Thymus (tissue), 11 donors: Measurements from ENCODE around the gene PDIA4. TPM values are rescaled to one million over a fixed set of nuclear protein-coding genes. Genes with fewer than 3 reads are reported as not detected.
"Not testable (repeated sequence)": the region's sequence is repeated elsewhere in the genome, so short reads cannot be mapped to it uniquely, and the experiment has no call there.

Source experiments
- DNase-seq, 9 donors: peaks; one replicate each; pipeline ENCODE4 v3.0.0-alpha.2; 2013; ENCODE audit warnings: low spot score in 9 of 9, low read depth in 6 of 9, missing footprints in 1 of 9
- H3K27ac ChIP-seq, 2 donors: one replicate each; pipeline ENCODE4 v1.5.1; 2013; ENCODE audit warnings: control low read depth in 1 of 2, low read depth in 1 of 2, low read length in 1 of 2, mild to moderate bottlenecking in 1 of 2, moderate library complexity in 1 of 2
- H3K27me3 ChIP-seq, 2 donors: one replicate each; pipeline ENCODE4 v1.5.1; 2013; ENCODE audit warnings: low read length in 1 of 2; ENCODE audit not compliant: control insufficient read depth in 2 of 2, insufficient read depth in 1 of 2
- H3K36me3 ChIP-seq, 2 donors: one replicate each; pipeline ENCODE4 v1.5.1; 2013; ENCODE audit warnings: low read length in 1 of 2, mild to moderate bottlenecking in 1 of 2, moderate library complexity in 1 of 2; ENCODE audit not compliant: control insufficient read depth in 2 of 2, insufficient read depth in 2 of 2
- H3K4me1 ChIP-seq, 2 donors: one replicate each; pipeline ENCODE4 v1.5.1; 2013; ENCODE audit warnings: low read length in 2 of 2; ENCODE audit not compliant: control insufficient read depth in 2 of 2, insufficient read depth in 2 of 2
- H3K4me3 ChIP-seq, 2 donors: one replicate each; pipeline ENCODE4 v1.5.1; 2013; ENCODE audit warnings: low read length in 2 of 2, control low read depth in 1 of 2, mild to moderate bottlenecking in 1 of 2
- H3K9me3 ChIP-seq, 2 donors: one replicate each; pipeline ENCODE4 v1.5.1; 2013; ENCODE audit warnings: low read length in 1 of 2, mild to moderate bottlenecking in 1 of 2; ENCODE audit not compliant: control insufficient read depth in 2 of 2, insufficient read depth in 1 of 2
- WGBS: extraction: QIAGEN DNeasy Blood & Tissue Kit; methylation state at CpG from one replicate; pipeline ENCODE4 v1.1.7; 2013; 5-methylcytosine and 5-hydroxymethylcytosine counted together
- polyA plus RNA-seq: library from polyadenylated mRNA; stranded (reverse); fragments of 200-250 nt; gene quantifications from one replicate; pipeline ENCODE4 v1.2.3, GENCODE V29; 2013
- total RNA-seq: library from RNA; stranded (reverse); fragments of 120-200 nt; gene quantifications from one replicate; pipeline ENCODE4 v1.2.4, GENCODE V29; 2013
- donor health status: healthy.

Gene PDIA4
- total and polyA plus RNA-seq, 2 donors, result 53.3 to 93.1 TPM

- no peak for DNase-seq
- WGBS, result 98% methylated on average over 2 of the region's 2 CpGs
- Histone ChIP-seq H3K27ac (no peak overlapping the region), H3K4me1 (no peaks in the 10 kb centered on the region), H3K27me3 (no peaks in the 10 kb centered on the region), H3K4me3 (no peak overlapping the region), H3K36me3 (no peaks in the 10 kb centered on the region), H3K9me3 (no peaks in the 10 kb centered on the region)
Observed at GRCh38 chr7:149046416-149046815, 18.1 kb upstream of the PDIA4 start.

DNA sequence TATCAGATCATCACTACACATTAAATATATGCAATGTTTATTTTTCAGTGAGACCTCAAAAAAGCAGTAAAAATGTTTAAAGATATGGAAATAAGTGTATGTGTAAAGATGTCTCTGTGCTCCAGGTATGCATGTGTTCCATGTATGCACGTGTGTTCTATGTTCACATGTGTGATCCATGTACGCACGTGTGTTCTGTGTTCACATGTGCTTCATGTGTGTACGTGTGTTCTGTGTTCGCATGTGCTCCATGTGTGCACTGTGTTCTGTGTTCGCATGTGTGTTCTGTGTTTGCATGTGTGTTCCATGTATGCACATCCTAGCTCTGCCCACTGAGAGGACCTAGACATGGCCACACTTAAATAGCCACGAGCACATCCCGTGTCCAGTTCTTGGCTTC is 15.6 kb upstream of the PDIA4 start:
- no peaks in the 10 kb centered on the region for H3K27me3 ChIP-seq
- no peaks in the 10 kb centered on the region for H3K4me1 ChIP-seq
- H3K4me3 ChIP-seq, result no peak overlapping the region
- no peaks in the 10 kb centered on the region for H3K9me3 ChIP-seq
- 98% methylated on average over 8 of the region's 8 CpGs for WGBS
- no peak overlapping the region for H3K27ac ChIP-seq
- no peak for DNase-seq
- H3K36me3 ChIP-seq, result no peaks in the 10 kb centered on the region

GRCh38 chr7:149041350-149041749 is 13.0 kb upstream of the PDIA4 start:
- WGBS, result 95% methylated on average over 5 of the region's 5 CpGs
- no peaks in the 10 kb centered on the region for H3K36me3 ChIP-seq
- peaks cover 0 to 11% of the 10 kb centered on the region in 2 donors for H3K9me3 ChIP-seq
- DNase-seq, result no peak
- no peaks in the 10 kb centered on the region for H3K27me3 ChIP-seq
- H3K27ac ChIP-seq, result no peak overlapping the region
- no peak overlapping the region for H3K4me3 ChIP-seq
- H3K4me1 ChIP-seq, result no peaks in the 10 kb centered on the region

DNA sequence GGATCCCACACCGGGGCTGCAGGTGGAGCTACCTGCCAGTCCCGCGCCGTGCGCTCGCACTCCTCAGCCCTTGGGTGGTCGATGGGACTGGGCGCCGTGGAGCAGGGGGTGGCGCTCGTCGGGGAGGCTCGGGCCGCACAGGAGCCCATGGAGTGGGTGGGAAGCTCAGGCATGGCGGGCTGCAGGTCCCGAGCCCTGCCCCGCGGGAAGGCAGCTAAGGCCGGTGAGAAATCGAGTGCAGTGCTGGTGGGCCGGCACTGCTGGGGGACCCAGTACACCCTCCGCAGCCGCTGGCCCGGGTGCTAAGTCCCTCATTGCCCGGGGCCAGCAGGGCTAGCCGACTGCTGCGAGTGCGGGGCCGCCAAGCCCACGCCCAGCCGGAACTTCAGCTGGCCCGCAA is 10.3 kb upstream of the PDIA4 start:
- WGBS, result 93% methylated on average over 31 of the region's 32 CpGs
- not testable (repeated sequence) for DNase-seq, H3K4me1 ChIP-seq

GRCh38 chr7:149036676-149037075 is 8.4 kb upstream of the PDIA4 start:
- Histone ChIP-seq H3K27ac (no peak overlapping the region), H3K36me3 (no peaks in the 10 kb centered on the region), H3K4me3 (no peak overlapping the region), H3K27me3 (no peaks in the 10 kb centered on the region), H3K9me3 (peaks cover 0 to 14% of the 10 kb centered on the region in 2 donors), H3K4me1 (no peaks in the 10 kb centered on the region)
- WGBS, result 97% methylated on average over 1 of the region's 1 CpG
- DNase-seq, result no peak

More for the DNA sequence above, 10.3 kb upstream of the PDIA4 start:
- H3K27me3 ChIP-seq, H3K36me3 ChIP-seq, H3K27ac ChIP-seq, H3K4me3 ChIP-seq: not testable (repeated sequence)
- peaks cover 0 to 14% of the 10 kb centered on the region in 2 donors for H3K9me3 ChIP-seq

- 97% methylated on average over 3 of the region's 3 CpGs for WGBS
- Histone ChIP-seq H3K4me1 (peaks cover 5 to 19% of the 10 kb centered on the region in 2 donors), H3K9me3 (peaks cover 0 to 4% of the 10 kb centered on the region in 2 donors), H3K27me3 (no peaks in the 10 kb centered on the region), H3K4me3 (no peak overlapping the region), H3K27ac (no peak overlapping the region), H3K36me3 (no peaks in the 10 kb centered on the region)
- no peak for DNase-seq
Observed at GRCh38 chr7:149031353-149031910, 3.1 kb upstream of the PDIA4 start.

- not testable (repeated sequence) for H3K4me3 ChIP-seq, H3K9me3 ChIP-seq, H3K27ac ChIP-seq, H3K27me3 ChIP-seq, DNase-seq, H3K36me3 ChIP-seq
- WGBS, result 93% methylated on average over 9 of the region's 9 CpGs
- peaks cover 8 to 27% of the 10 kb centered on the region in 2 donors for H3K4me1 ChIP-seq
Observed at GRCh38 chr7:149030439-149030838, 2.1 kb upstream of the PDIA4 start.

GRCh38 chr7:149027611-149028345 is 527 bp downstream of the PDIA4 start:
- peak overlapping the region; percentile 76 to 85 for H3K4me3 ChIP-seq
- no peaks in the 10 kb centered on the region for H3K9me3 ChIP-seq
- H3K27me3 ChIP-seq, result no peaks in the 10 kb centered on the region
- peaks cover 0 to 17% of the 10 kb centered on the region in 2 donors for H3K36me3 ChIP-seq
- peak overlapping the region; percentile 87 for H3K27ac ChIP-seq
- H3K4me1 ChIP-seq, result peaks cover 8 to 33% of the 10 kb centered on the region in 2 donors
- peak in 2 of 9 donors; percentile 7 to 32 for DNase-seq
- WGBS, result 2% methylated on average over 43 of the region's 43 CpGs

DNA sequence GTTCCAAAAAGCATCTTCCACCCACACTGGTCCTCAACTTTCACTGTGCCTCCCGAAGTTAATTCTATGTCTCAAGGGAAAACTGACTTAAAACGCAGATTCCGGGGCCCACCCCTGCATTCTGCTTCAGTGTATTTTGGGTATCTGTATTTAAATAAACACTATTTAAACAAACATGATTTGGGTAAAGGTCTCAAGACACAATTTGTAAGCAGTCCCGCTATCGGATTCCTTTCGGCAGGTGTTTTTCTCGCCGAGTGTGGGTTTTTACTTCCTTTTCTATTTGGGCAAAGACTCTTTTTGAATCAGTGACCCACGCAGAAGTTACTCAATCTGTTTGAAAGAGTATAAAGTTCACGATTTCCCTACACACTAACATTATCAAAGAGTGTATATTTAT is 1.2 kb downstream of the PDIA4 start:
- Histone ChIP-seq H3K27me3 (no peaks in the 10 kb centered on the region), H3K9me3 (no peaks in the 10 kb centered on the region), H3K36me3 (peaks cover 4 to 24% of the 10 kb centered on the region in 2 donors), H3K4me1 (peaks cover 8 to 33% of the 10 kb centered on the region in 2 donors), H3K27ac (no peak overlapping the region), H3K4me3 (peak overlapping the region in 1 of 2 donors; percentile 85)
- WGBS, result 43% methylated on average over 10 of the region's 10 CpGs
- peak in 1 of 9 donors; percentile 28 for DNase-seq
